GM18867 (cell line): Measurements from ENCODE around the gene SLC22A4.

ENCODE experiments used
- ATAC-seq: cut with Tn5 transposase; IDR thresholded peaks from one replicate; pipeline ENCODE4 v1.9.1; 2021; ENCODE audit warnings: mild to moderate bottlenecking, moderate library complexity; ENCODE audit not compliant: unreplicated experiment

SLC22A4 gene

DNA sequence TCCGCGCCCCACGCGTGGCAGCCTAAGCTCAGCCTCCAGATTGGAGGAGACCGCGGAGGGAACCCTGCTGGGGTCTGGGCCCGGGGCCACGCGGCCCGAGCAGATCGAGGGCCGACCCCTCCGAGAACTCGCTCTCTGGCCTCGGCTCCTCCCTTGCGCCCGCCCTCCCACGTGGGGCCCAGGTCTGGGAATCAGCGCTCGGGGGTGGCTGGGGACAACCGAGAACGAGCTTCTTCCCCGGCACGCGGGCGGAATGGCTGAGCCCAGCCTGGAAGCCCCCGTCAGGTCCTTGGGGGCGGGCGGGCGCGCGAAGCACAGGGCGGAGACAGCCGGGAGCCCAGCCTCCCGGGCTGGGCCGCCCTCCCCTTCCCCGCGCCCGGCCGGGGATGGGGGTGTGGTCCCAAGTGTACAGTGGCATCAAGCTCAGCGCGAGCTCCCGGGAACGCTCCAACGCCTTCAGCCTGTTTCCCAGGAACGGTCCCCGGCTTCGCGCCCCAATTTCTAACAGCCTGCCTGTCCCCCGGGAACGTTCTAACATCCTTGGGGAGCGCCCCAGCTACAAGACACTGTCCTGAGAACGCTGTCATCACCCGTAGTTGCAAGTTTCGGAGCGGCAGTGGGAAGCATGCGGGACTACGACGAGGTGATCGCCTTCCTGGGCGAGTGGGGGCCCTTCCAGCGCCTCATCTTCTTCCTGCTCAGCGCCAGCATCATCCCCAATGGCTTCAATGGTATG is at the start of gene SLC22A4:
Gene SLC22A4 (plus strand): TSS at position 403 of the 736 bp plus-strand sequence. CDS start 223 bp downstream, at position 626.
- peak; percentile 66 for ATAC-seq

DNA sequence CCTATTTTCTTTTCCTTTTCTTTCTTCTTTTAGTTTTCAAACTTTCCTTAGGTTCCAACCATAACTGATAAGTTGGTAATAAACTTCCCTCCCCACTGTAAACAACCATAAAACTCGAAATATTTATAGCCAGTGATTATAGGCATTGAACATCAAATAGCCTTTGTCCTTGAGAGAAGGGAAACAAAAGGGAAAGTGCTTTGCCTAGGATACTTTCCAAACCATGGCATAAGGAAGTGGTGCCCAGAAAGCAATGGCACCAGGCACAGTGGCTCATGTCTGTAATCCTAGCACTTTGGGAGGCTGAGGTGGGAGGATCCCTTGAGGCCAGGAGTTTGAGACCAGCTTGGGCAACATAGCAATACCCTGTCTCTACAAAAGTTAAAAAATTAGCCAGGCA is 48.6 kb upstream of the SLC22A4 start:
- no peak for ATAC-seq

GRCh38 chr5:132246806-132247205 is 47.4 kb upstream of the SLC22A4 start:
- no peak for ATAC-seq

GRCh38 chr5:132250547-132250946 is 43.6 kb upstream of the SLC22A4 start:
- ATAC-seq = no peak

GRCh38 chr5:132251220-132251725 is 42.9 kb upstream of the SLC22A4 start:
- ATAC-seq = no peak

DNA sequence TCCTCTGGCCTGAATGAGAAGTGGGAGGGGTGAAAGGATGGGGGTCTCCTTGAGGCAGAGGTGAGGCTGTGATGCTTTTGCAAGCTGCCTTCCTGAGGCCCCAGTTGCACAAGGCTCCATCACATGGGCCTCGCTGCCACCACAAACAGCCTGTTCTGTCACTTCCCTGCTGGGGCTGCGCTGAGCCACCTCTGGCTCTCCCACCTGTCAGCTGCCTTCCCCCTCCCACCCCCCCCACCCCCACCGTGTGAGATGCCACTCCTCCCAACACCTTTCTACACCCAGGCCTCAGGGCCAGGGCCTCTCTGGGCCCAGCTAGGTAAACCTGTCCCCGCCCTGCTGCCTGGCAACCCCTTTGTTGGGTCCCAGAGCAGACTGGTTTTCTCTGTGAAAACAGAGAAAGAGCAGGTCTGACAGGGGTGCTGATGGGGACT is 41.2 kb upstream of the SLC22A4 start:
- ATAC-seq = no peak

- ATAC-seq = no peak
These were observed 40.5 kb upstream of the SLC22A4 start for GRCh38 chr5:132253452-132254320.

DNA sequence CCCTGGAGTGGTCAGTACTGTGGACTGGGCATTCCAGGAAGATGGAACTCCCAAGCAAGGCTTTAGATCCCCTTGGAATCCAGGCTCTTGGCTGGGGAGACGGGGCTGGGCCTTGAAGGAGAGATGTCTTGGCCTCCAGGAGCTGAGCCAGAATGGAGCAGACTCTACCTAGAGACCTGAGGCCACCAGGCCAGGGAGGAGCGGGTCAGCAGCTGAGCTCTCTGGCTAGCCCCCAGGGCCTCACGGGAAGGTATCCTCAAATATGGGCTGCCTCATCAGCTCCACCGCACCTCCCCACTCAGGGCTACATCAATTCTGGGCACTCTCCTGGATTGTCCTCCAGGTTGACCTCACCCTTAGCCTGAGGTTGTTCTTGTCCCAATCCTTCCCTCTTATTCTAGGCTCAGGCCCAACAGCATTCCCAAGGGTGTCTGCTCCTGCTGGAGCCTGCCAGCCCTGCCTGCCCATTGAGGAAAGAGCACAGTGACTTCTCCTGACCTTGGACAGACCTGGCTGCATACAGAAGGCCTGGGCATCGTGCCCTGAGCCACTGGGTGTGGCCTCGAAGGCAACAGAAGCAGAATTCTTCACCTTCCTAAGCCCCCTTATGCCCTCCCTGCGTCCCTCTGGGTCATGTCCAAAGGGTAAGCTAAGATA is 39.7 kb upstream of the SLC22A4 start:
- ATAC-seq = no peak

DNA sequence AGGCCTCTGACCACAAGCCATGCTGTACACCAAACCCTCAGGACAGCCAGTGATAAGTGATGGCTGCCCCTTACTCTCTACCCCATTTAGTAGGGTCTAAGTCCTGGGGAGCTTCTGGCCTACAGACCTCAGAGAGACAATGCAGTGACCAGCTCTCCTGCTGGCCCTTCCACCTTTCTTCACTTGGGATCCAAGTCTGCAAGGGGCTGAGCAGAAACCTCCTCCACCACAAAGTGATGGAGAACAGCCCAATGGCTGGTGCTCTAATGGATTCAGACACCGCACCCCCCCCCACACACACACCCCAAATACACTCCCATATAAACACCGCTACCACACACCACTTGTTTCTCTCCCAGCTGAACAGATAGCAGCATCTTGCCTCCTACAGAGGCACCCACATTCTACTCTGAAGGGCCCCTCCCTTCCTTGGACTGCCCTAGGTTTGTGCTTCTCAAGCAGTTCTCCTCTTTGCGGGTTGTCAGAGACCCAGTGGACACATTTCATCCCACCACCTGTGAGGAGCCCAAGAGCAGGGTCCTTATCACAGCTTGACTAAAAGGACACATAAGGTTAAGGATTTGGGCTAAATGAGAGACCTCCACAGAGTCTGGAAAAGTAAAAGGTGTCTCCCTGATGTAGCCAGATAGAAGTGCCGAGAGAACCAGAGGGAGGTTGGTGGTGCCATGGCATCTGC is 38.0 kb upstream of the SLC22A4 start:
- no peak for ATAC-seq

GRCh38 chr5:132256783-132257130 is 37.4 kb upstream of the SLC22A4 start:
- no peak for ATAC-seq

GRCh38 chr5:132257131-132258101 is 36.8 kb upstream of the SLC22A4 start, which contains the start of gene PDLIM4:
Gene PDLIM4, plus strand, starts transcription at chr5:132257696. Its CDS starts 39 bp downstream, at chr5:132257735.
- ATAC-seq = no peak

DNA sequence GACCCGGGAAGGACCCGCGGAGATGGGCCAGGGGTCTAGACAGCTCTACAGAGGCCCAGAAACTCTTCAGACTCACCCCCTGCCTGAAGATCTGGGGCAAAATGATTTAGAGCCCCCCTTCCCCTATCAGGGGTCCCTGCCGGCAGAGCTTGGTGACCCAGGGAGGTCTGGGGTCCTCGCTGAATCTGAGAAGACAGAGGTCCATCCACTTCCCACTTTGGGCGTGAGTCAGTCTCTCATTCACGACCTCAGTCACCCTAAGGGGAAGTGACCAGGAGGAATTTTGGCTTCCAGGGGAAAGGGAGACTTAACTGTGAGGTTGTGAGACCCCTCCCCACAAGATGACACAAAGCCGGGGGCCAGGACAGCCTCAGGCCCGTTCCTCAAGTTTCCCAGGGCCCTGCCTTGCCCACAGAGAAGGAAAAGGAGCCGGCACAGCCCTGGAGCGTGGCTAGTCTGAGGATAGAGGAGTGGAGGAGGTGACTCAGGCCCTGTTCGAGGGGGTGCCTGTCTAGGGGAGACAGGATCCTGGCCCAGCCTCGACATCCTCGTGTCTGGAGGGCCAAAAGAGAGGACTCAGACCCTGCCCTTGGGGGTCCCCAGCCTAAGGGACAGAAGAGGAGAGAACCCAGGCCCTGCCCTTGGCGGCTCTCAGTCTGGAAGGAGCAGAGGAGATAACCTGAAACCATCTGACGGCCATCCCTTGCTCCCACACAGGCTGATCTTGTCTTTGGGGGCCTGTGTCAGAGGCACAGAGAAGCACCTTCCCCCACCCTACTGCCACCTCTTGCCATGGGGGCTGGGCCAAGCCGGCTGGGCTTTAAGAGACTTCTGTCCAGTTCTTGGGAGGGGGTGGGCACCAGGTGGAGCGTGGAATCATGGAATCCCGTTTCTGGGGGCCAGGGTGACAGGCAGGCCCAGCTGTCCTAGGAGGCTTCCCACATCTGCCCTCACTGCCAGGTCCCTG is 35.8 kb upstream of the SLC22A4 start:
- ATAC-seq = no peak

GRCh38 chr5:132259069-132259851 is 34.9 kb upstream of the SLC22A4 start:
- ATAC-seq = no peak

DNA sequence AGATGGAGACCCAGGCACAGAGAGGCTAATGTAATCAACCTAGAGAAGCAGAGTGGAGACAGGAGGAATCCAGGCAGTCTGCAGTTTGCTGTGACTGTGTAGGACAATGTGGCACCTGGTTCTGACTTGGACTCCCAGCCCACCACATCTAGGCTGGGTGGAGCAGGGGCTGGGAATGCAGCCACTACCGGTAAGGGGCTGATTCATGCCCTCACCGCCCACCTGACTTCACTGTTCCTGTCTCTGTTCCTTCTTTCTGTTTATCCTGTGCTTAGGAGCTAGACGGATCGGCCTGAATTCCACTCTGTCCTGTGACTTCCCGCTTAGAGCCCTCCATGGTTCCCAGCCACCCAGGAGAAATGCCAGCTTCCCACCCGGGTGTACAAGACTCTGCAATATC is 34.1 kb upstream of the SLC22A4 start:
- no peak for ATAC-seq

DNA sequence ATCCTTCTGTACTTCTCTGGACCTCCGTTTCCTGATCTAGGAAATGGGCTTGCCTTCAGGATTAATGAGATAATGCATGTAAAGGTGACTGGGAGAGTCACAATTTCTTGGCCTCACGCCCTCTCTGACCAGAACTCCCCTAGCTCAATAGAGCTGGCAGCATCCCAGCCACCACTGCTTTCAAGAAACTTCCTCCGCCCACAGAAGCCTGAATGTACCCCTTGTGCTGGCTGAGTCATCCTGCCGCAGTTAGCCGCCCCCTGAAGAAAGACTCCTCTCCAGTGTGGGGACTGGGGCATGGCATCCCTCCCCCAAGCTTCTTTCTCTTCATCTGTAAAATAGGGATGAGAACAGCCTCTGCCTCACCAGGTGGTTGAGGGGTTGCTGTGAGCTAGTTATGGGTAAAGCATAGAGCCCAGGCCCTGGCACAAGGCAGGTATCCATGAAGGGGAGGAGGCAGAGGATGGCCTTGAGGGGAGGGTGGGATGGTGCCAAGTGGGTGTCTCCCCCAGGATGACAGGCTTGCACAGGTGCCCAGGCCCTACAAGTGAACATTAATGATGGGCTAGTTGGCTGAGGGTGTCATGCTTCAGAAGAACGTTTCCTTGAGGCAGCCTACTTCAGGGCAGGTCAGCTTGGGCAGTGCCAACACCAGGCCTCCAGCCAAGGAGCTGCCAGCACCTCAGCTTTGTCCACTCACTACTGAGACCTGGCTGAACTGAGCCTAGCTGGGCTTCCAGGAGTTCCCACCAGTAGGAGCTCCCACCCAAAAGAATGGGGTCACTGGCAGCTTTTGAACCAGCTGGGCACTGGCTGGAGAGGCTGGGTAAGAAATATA is 33.3 kb upstream of the SLC22A4 start:
- ATAC-seq = peak; percentile 55
